Measurements from ENCODE around the gene IGFBP3.

Gene IGFBP3

DNA sequence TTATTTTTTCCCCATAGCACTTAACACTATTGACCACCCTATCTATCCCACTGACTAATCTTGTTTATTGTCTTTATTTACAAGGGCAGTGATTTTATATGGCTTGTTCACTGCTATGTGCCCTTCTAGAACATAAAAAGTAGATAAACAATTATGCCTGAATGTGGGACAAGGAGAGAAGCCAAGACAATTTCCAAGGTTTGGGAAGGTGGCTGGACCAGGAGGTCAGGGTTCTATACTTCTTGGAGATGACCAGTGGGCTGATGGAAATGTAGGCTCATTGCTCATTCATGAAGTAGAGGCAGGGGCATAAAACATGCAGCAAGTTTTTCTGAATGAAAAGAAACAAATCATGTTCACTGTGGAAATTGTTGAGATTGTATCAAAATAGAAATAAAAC lies 11.5 kb downstream of the IGFBP3 start:
- no peaks in the 10 kb centered on the region for H3K4me1 ChIP-seq
- TF ChIP-seq, protein P1, sequence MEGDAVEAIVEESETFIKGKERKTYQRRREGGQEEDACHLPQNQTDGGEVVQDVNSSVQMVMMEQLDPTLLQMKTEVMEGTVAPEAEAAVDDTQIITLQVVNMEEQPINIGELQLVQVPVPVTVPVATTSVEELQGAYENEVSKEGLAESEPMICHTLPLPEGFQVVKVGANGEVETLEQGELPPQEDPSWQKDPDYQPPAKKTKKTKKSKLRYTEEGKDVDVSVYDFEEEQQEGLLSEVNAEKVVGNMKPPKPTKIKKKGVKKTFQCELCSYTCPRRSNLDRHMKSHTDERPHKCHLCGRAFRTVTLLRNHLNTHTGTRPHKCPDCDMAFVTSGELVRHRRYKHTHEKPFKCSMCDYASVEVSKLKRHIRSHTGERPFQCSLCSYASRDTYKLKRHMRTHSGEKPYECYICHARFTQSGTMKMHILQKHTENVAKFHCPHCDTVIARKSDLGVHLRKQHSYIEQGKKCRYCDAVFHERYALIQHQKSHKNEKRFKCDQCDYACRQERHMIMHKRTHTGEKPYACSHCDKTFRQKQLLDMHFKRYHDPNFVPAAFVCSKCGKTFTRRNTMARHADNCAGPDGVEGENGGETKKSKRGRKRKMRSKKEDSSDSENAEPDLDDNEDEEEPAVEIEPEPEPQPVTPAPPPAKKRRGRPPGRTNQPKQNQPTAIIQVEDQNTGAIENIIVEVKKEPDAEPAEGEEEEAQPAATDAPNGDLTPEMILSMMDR (IDR thresholded peaks at IDR 0.05), result no peak
- no peak overlapping the region for H3K9ac ChIP-seq
- H3K27me3 ChIP-seq (ENCODE audit: control insufficient read depth, insufficient read depth, low read length), result no peaks in the 10 kb centered on the region
- H3K27ac ChIP-seq, result no peak overlapping the region
- H2AFZ ChIP-seq, result no peak overlapping the region
- no peaks in the 10 kb centered on the region for H3K36me3 ChIP-seq (ENCODE audit: control insufficient read depth, insufficient read depth, low read length)
- H3K4me2 ChIP-seq (ENCODE audit: low read length), result no peak overlapping the region
- no peaks in the 10 kb centered on the region for H3K9me3 ChIP-seq (ENCODE audit: control insufficient read depth, low read length)
- H3K79me2 ChIP-seq, result no peaks in the 10 kb centered on the region
- H3K4me3 ChIP-seq (ENCODE audit: low read depth, low read length), result no peak overlapping the region

DNA sequence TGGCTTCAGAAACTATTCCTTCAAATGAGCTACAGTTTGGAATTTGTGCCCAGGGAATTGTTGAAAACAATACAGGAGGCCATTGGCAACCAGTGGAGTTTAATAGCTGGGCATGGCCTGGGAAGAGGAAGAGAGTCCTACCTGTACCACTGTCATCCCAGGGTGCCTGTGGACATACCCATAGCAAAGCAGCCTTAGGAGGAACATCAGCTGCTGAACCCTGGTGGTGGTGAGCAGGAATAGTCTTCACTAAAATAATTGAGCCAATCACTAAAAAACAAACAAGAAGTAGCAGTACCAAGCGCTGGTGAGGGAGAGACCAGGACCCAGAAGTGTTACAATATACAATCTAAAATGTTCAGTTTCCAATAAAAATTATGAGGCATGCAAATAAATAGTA lies 18.3 kb downstream of the IGFBP3 start:
- Histone ChIP-seq H3K4me1 (no peaks in the 10 kb centered on the region), H3K9ac (no peak overlapping the region), H3K4me2 (ENCODE audit: low read length) (no peak overlapping the region), H3K36me3 (ENCODE audit: control insufficient read depth, insufficient read depth, low read length) (no peaks in the 10 kb centered on the region), H3K27ac (no peak overlapping the region), H2AFZ (no peak overlapping the region), H3K9me3 (ENCODE audit: control insufficient read depth, low read length) (no peaks in the 10 kb centered on the region), H3K4me3 (ENCODE audit: low read depth, low read length) (no peak overlapping the region), H3K79me2 (no peaks in the 10 kb centered on the region), H3K27me3 (ENCODE audit: control insufficient read depth, insufficient read depth, low read length) (no peaks in the 10 kb centered on the region)
- TF ChIP-seq, protein P1 (IDR thresholded peaks at IDR 0.05), result no peak

DNA sequence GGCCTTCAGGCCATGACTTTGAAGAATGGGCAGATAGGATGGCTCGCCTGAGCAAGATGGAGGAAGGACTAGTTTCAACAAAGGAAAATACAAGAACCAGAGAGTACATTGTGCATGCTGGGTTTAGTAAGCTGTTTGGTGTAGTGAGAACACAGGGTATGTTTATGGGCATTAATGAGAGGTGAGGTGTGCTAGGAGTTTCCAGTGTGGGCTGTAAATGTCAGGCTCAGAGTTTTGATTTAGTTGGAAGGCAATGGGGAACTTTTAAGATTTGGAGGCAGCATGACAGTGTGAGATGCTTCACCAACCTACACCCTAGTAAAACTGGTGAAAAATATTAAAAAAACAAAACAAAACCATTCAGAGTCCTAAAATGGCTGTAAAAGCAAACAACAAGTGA lies 19.5 kb downstream of the IGFBP3 start:
- H3K9ac ChIP-seq, result no peak overlapping the region
- TF ChIP-seq, protein P1 (IDR thresholded peaks at IDR 0.05), result no peak
- no peak overlapping the region for H3K27ac ChIP-seq
- H3K4me2 ChIP-seq (ENCODE audit: low read length), result no peak overlapping the region
- H3K4me3 ChIP-seq (ENCODE audit: low read depth, low read length), result no peak overlapping the region
- H3K27me3 ChIP-seq (ENCODE audit: control insufficient read depth, insufficient read depth, low read length), result no peaks in the 10 kb centered on the region
- no peaks in the 10 kb centered on the region for H3K36me3 ChIP-seq (ENCODE audit: control insufficient read depth, insufficient read depth, low read length)
- no peaks in the 10 kb centered on the region for H3K9me3 ChIP-seq (ENCODE audit: control insufficient read depth, low read length)
- H2AFZ ChIP-seq, result no peak overlapping the region
- H3K4me1 ChIP-seq, result no peaks in the 10 kb centered on the region
- no peaks in the 10 kb centered on the region for H3K79me2 ChIP-seq

DNA sequence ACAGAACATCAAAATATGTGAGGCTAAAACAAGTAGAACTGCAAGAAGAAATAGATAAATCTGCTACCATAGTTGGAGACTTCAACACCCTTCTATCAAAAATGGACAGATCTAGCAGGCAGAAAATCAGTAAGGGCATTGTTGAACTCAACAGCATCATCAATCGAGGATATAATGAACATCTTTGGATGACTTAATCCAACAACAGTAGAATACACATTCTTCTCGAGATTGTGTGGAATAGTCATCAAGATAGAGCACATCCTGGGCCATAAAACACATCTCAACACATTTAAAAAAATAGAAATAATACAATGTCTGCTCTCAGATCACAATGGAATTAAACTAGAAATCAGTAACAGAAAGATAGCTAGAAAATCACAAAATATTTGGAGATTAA lies 22.9 kb downstream of the IGFBP3 start:
- no peak overlapping the region for H3K4me2 ChIP-seq (ENCODE audit: low read length)
- TF ChIP-seq, protein P1 (IDR thresholded peaks at IDR 0.05), result no peak
- no peak overlapping the region for H2AFZ ChIP-seq
- no peaks in the 10 kb centered on the region for H3K79me2 ChIP-seq
- H3K9me3 ChIP-seq (ENCODE audit: control insufficient read depth, low read length), result no peaks in the 10 kb centered on the region
- H3K27ac ChIP-seq, result no peak overlapping the region
- H3K27me3 ChIP-seq (ENCODE audit: control insufficient read depth, insufficient read depth, low read length), result no peaks in the 10 kb centered on the region
- H3K36me3 ChIP-seq (ENCODE audit: control insufficient read depth, insufficient read depth, low read length), result no peaks in the 10 kb centered on the region
- no peak overlapping the region for H3K4me3 ChIP-seq (ENCODE audit: low read depth, low read length)
- H3K9ac ChIP-seq, result no peak overlapping the region
- H3K4me1 ChIP-seq, result no peaks in the 10 kb centered on the region

DNA sequence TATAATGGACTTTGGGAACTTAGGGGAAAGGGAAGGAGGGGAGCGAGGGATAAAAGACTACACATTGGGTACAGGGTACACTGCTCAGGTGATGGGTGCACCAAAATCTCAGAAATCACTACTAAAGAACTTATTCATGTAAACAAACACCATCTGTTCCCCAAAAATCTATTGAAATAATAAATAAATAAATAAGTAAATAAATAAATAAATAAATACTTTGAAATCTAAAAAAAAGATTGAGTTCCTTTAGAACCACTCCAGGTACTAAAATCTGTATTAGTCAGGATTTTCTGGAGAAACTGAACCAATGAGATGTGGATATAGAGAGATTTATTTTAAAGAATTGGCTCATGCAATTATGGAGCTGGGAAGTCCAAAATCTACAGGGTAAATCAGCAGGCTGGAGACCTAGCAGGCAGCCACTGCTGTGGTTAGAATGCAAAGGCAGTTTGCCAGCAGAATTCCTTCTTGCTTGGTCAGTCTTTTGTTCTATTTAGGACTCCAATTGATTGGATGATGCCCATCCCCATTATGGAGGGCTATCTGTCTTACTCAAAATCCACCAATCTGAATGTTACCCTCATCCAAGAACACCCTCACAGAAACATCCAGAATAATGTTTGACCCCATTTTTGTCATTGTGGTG lies 23.9 kb downstream of the IGFBP3 start:
- Histone ChIP-seq H3K79me2 (no peaks in the 10 kb centered on the region), H3K9ac (no peak overlapping the region), H2AFZ (no peak overlapping the region), H3K36me3 (ENCODE audit: control insufficient read depth, insufficient read depth, low read length) (no peaks in the 10 kb centered on the region), H3K4me3 (ENCODE audit: low read depth, low read length) (no peak overlapping the region), H3K27me3 (ENCODE audit: control insufficient read depth, insufficient read depth, low read length) (no peaks in the 10 kb centered on the region), H3K27ac (no peak overlapping the region), H3K9me3 (ENCODE audit: control insufficient read depth, low read length) (no peaks in the 10 kb centered on the region), H3K4me2 (ENCODE audit: low read length) (no peak overlapping the region), H3K4me1 (no peaks in the 10 kb centered on the region)
- TF ChIP-seq, protein P1 (IDR thresholded peaks at IDR 0.05), result no peak
